ENCODE measurements around the gene RFXANK.

GRCh38 chr19:19224852-19225494 lies 32.9 kb downstream of the RFXANK start:
- TF ChIP-seq TOX (CRISPR knock-in tag; IDR thresholded peaks at IDR 0.05; ENCODE audit: borderline replicate concordance) (no peak), ARNTL (CRISPR knock-in tag; IDR thresholded peaks at IDR 0.05; ENCODE audit: borderline replicate concordance, low read depth) (no peak), OSR1 (CRISPR knock-in tag; IDR thresholded peaks at IDR 0.05) (no peak), PPARA (CRISPR knock-in tag; IDR thresholded peaks at IDR 0.05; ENCODE audit: borderline replicate concordance) (no peak), TCF4 (CRISPR knock-in tag; IDR thresholded peaks at IDR 0.05; ENCODE audit: borderline replicate concordance) (no peak)
- TF ChIP-seq, protein P1, sequence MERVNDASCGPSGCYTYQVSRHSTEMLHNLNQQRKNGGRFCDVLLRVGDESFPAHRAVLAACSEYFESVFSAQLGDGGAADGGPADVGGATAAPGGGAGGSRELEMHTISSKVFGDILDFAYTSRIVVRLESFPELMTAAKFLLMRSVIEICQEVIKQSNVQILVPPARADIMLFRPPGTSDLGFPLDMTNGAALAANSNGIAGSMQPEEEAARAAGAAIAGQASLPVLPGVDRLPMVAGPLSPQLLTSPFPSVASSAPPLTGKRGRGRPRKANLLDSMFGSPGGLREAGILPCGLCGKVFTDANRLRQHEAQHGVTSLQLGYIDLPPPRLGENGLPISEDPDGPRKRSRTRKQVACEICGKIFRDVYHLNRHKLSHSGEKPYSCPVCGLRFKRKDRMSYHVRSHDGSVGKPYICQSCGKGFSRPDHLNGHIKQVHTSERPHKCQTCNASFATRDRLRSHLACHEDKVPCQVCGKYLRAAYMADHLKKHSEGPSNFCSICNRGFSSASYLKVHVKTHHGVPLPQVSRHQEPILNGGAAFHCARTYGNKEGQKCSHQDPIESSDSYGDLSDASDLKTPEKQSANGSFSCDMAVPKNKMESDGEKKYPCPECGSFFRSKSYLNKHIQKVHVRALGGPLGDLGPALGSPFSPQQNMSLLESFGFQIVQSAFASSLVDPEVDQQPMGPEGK (CRISPR knock-in tag; IDR thresholded peaks at IDR 0.05; ENCODE audit: borderline replicate concordance), result no peak

All from SK-N-SH treated with all-trans-retinoic acid at 6 μM for 48 hours (cell line).